Testis (tissue), 3 donors: ENCODE results near the gene BCO2. TPM values are rescaled to one million over a fixed set of nuclear protein-coding genes. Genes with fewer than 3 reads are reported as not detected.

Experiments
- DNase-seq: peaks from one replicate; pipeline ENCODE4 v3.0.0-alpha.2; 2019
- H3K27ac ChIP-seq, 2 donors: fragments of 200-600 bp; sonication (generic); one replicate each; pipeline ENCODE4 v1.5.1; 2019
- H3K27me3 ChIP-seq: fragments of 200-600 bp; sonication (generic); one replicate; pipeline ENCODE4 v1.5.1; 2019
- H3K36me3 ChIP-seq: fragments of 200-600 bp; sonication (generic); one replicate; pipeline ENCODE4 v1.5.1; 2017; ENCODE audit warnings: low read depth; ENCODE audit errors: missing control alignments
- H3K4me1 ChIP-seq: fragments of 200-600 bp; sonication (generic); one replicate; pipeline ENCODE4 v1.5.1; 2019
- H3K4me3 ChIP-seq, 2 donors: fragments of 200-600 bp; sonication (generic); one replicate each; pipeline ENCODE4 v1.5.1; 2017 to 2019
- H3K9me3 ChIP-seq: fragments of 200-600 bp; sonication (generic); one replicate; pipeline ENCODE4 v1.5.1; 2017
- CTCF ChIP-seq, 3 experiments: fragments of 450-650 bp in 2 of 3; fragments of 200-600 bp in 1 of 3; sonication (generic) in 1 of 3; IDR thresholded peaks; one replicate each; pipeline ENCODE4 v1.5.1; 2016 to 2019; ENCODE audit warnings: antibody characterized with exemption in 3 of 3, mild to moderate bottlenecking in 2 of 3, moderate library complexity in 1 of 3
- POLR2A ChIP-seq: fragments of 450-650 bp; IDR thresholded peaks from one replicate; pipeline ENCODE4 v1.6.1; 2017; ENCODE audit warnings: antibody characterized with exemption, mild to moderate bottlenecking, moderate library complexity
- WGBS, 2 donors: methylation state at CpG; one replicate each; pipeline ENCODE4 v1.1.5; 2018; 5-methylcytosine and 5-hydroxymethylcytosine counted together
- intact Hi-C: fragments of 100-400 bp; cut with DNase I; formaldehyde crosslinking; loops from one replicate; pipeline ENCODE4 v1.15.1; 2023; ENCODE audit warnings: low total_unique reads
- polyA plus RNA-seq: library from polyadenylated mRNA; stranded (reverse); fragments of 350-450 nt; fragmentation: Illumina TruSeq; extraction: RNeasy Lipid Tissue Mini Kit (QIAGEN cat#74804); gene quantifications from one replicate; pipeline ENCODE4 v1.2.3, GENCODE V29; 2014; ENCODE audit warnings: low read depth, low replicate concordance; ENCODE audit not compliant: insufficient read depth
- total RNA-seq, 2 donors: library from RNA; depleted of rRNA; stranded (reverse); fragments of >200 nt; gene quantifications; one replicate each; pipeline ENCODE4 v1.2.3, GENCODE V29; 2016

The BCO2 gene
- total and polyA plus RNA-seq, 3 donors from 2014 or later, result 10.2 to 11.0 (median 10.4) TPM

DNA sequence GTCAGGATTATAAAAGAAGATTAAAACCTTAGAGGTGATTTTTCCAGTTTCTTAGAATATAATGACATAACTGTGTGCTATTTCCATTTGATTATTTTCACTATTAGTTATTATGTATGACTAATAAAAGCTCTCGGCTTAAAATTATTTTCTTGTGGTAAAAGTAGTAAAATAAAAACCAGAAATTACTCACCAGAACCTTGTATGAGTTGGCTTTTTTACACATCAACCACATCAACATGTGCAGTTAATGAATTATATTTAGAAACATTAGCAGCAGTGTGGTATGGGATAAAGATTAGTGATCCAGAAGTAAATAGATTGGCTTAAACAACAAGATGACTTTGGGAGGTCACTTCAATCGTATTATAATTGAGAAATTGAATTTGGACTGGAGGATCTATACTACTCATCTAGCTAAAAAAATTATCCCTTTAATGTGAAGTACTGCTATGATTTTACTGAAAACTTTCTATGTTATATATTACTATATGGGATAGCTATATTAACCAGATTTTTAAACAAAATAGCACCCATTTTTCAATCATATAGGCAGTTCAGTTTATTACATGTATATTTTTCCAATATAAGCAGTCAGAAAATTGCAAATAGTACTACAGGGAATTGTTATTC, 2.8 kb upstream of the BCO2 start:
- H3K27me3 ChIP-seq, result no peaks in the 10 kb centered on the region
- H3K4me3 ChIP-seq, result no peak overlapping the region
- 83 to 84% methylated on average over 2 of the region's 2 CpGs for WGBS, 2 donors
- DNase-seq, result no peak
- no peaks in the 10 kb centered on the region for H3K36me3 ChIP-seq
- H3K27ac ChIP-seq, result no peak overlapping the region
- intact Hi-C loops, result no loop called here
- H3K4me1 ChIP-seq, result peaks cover 3% of the 10 kb centered on the region
- no peak for TF ChIP-seq CTCF (IDR thresholded peaks at IDR 0.05)
- TF ChIP-seq POLR2A, result no peak
- no peaks in the 10 kb centered on the region for H3K9me3 ChIP-seq

DNA sequence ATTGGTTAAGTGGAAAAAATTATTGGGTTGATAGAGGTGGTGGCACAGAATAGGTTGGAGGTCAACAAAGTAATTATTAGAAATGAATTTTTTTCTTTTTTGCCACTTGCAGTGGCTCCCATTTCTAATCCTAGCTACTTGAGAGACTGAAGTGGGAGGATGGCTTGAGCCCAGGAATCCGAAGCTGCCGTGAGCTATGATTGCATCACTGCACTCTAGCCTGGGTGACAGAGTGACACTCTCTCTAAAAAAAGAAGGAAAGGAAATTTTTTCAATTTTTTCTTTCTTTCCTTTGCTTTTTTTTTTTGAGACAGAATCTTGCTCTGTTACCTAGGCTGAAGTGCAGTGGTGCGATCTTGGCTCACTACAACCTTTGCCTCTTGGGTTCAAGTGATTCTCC, 2.2 kb upstream of the BCO2 start:
- Histone ChIP-seq H3K9me3 (no peaks in the 10 kb centered on the region), H3K36me3 (no peaks in the 10 kb centered on the region), H3K27me3 (no peaks in the 10 kb centered on the region), H3K27ac (no peak overlapping the region), H3K4me3 (no peak overlapping the region), H3K4me1 (peaks cover 3% of the 10 kb centered on the region)
- intact Hi-C loops, result no loop called here
- TF ChIP-seq POLR2A (no peak), CTCF (IDR thresholded peaks at IDR 0.05) (no peak)
- whole genome bisulfite sequencing, 2 donors, result 58 to 69% methylated on average over 3 of the region's 3 CpGs
- no peak for DNase-seq

DNA sequence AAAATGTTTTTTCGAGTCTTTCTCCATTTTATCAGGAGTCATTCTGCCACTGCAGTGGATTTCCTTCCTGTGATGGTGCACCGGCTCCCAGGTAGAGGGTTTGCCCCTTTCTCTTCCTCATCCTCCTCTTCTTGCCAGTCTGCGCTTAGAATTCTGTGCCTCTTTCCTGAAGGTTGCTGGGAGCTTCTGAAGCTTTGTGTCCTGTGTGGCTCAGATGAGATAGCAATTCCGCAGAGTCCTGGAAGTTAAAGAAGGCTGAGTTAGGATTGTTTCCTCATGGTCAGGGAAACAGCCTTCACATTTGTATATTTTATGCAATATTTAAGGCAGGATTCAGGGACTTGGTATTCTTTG, 264 bp downstream of the BCO2 start:
- WGBS, 2 donors, result 7 to 10% methylated on average over 4 of the region's 4 CpGs
- TF ChIP-seq CTCF (IDR thresholded peaks at IDR 0.05) (no peak), POLR2A (no peak)
- Histone ChIP-seq H3K27ac (peak overlapping the region; percentile 21 to 37), H3K36me3 (no peaks in the 10 kb centered on the region), H3K27me3 (no peaks in the 10 kb centered on the region), H3K9me3 (no peaks in the 10 kb centered on the region), H3K4me1 (peaks cover 3% of the 10 kb centered on the region), H3K4me3 (peak overlapping the region in 1 of 2 donors; percentile 20)
- no peak for DNase-seq
- intact Hi-C loops, result no loop called here

DNA sequence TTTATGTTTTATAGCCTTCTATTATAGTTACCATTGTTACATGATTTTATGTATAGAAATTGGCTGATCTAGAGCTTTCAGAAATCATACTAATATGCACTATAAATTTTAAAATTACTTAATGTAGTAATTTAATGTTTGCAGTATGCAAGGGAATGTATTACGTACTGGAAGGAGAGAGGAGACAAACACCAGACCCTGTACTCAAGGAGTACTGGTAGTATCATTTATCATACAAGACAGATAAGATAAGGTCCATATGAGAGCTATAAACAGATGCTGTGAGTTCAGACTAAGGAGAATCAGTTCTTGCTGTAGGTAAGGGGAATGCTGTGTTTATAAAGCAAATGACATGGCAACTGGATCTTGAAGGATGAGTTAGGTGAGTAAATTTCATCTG, 765 bp downstream of the BCO2 start:
- no peaks in the 10 kb centered on the region for H3K27me3 ChIP-seq
- no peak for DNase-seq
- 71 to 76% methylated on average over 1 of the region's 1 CpG for WGBS, 2 donors
- no peaks in the 10 kb centered on the region for H3K9me3 ChIP-seq
- no peak overlapping the region for H3K4me3 ChIP-seq
- H3K4me1 ChIP-seq, result peaks cover 3% of the 10 kb centered on the region
- H3K27ac ChIP-seq, result no peak overlapping the region
- H3K36me3 ChIP-seq, result no peaks in the 10 kb centered on the region
- TF ChIP-seq CTCF (IDR thresholded peaks at IDR 0.05) (no peak), POLR2A (no peak)
- intact Hi-C loops, result no loop called here

- peaks cover 3% of the 10 kb centered on the region for H3K4me1 ChIP-seq
- intact Hi-C loops, result no loop called here
- no peak overlapping the region for H3K4me3 ChIP-seq
- no peaks in the 10 kb centered on the region for H3K9me3 ChIP-seq
- TF ChIP-seq POLR2A (no peak), CTCF (IDR thresholded peaks at IDR 0.05) (no peak)
- H3K27ac ChIP-seq, result no peak overlapping the region
- 86 to 88% methylated on average over 4 of the region's 4 CpGs for WGBS, 2 donors
- H3K36me3 ChIP-seq, result no peaks in the 10 kb centered on the region
- DNase-seq, result no peak
- H3K27me3 ChIP-seq, result no peaks in the 10 kb centered on the region
These were observed 2.3 kb downstream of the BCO2 start for GRCh38 chr11:112177589-112177988.
